HepG2 (cell line): ENCODE data around the gene STYK1. TPM values are rescaled to one million over a fixed set of nuclear protein-coding genes. Genes with fewer than 3 reads are reported as not detected.

Experiments
- ARID3A ChIP-seq: IDR thresholded peaks from 2 replicates; pipeline ENCODE4 v1.6.1; 2012; ENCODE audit warnings: low read depth, low read length, improper control_type of control experiment
- ATF2 ChIP-seq: sonication (generic); formaldehyde crosslinking; IDR thresholded peaks from 2 replicates; pipeline ENCODE4 v1.4.0; 2020; ENCODE audit warnings: missing genetic modification reagents
- BATF2 ChIP-seq: sonication (generic); formaldehyde crosslinking; IDR thresholded peaks from 2 replicates; pipeline ENCODE4 v1.8.0; 2022; ENCODE audit warnings: mild to moderate bottlenecking, missing genetic modification reagents, moderate library complexity
- FOXP1 ChIP-seq, 2 experiments: fragments of 450-650 bp in 1 of 2; IDR thresholded peaks; 2 replicates each; pipeline ENCODE4 v1.6.1; 2017 to 2018; ENCODE audit warnings: antibody characterized with exemption in 1 of 2
- HMG20B ChIP-seq: conservative IDR thresholded peaks from 2 replicates; pipeline ENCODE4 v1.6.1; 2016; ENCODE audit warnings: missing genetic modification reagents, missing compliant biosample characterization
- MAX ChIP-seq: IDR thresholded peaks from 2 replicates; pipeline ENCODE4 v1.6.1; 2012; ENCODE audit warnings: inconsistent platforms
- MIXL1 ChIP-seq: IDR thresholded peaks from 2 replicates; pipeline ENCODE4 v1.6.1; 2016
- PRMT3 ChIP-seq: sonication (generic); formaldehyde crosslinking; IDR thresholded peaks from 2 replicates; pipeline ENCODE4 v1.8.1; 2022; ENCODE audit warnings: low read depth, mild to moderate bottlenecking, moderate library complexity, missing genetic modification reagents, borderline replicate concordance
- SNRNP70 ChIP-seq: fragments of 200-400 bp; formaldehyde crosslinking; IDR thresholded peaks from 2 replicates; pipeline ENCODE4 v1.6.1; 2017; ENCODE audit warnings: mild to moderate bottlenecking, low read depth, low read length, moderate library complexity
- ZBTB20 ChIP-seq: sonication (generic); formaldehyde crosslinking; IDR thresholded peaks from 2 replicates; pipeline ENCODE4 v1.8.1; 2023; ENCODE audit warnings: missing genetic modification reagents, low read depth, mild to moderate bottlenecking, borderline replicate concordance
- ZBTB33 ChIP-seq: sonication (generic); formaldehyde crosslinking; IDR thresholded peaks from 2 replicates; pipeline ENCODE4 v1.4.0; 2020; ENCODE audit warnings: missing genetic modification reagents
- ZNF335 ChIP-seq: sonication (generic); formaldehyde crosslinking; IDR thresholded peaks from 2 replicates; pipeline ENCODE4 v1.4.0; 2020; ENCODE audit warnings: missing genetic modification reagents
- ZNF350 ChIP-seq: sonication (generic); formaldehyde crosslinking; IDR thresholded peaks from 2 replicates; pipeline ENCODE4 v1.4.0; 2020; ENCODE audit warnings: mild to moderate bottlenecking, low read depth, missing genetic modification reagents, borderline replicate concordance
- ZNF552 ChIP-seq: sonication (generic); formaldehyde crosslinking; IDR thresholded peaks from 2 replicates; pipeline ENCODE4 v1.9.0; 2022; ENCODE audit warnings: missing genetic modification reagents, mild to moderate bottlenecking, borderline replicate concordance
- ZSCAN9 ChIP-seq: IDR thresholded peaks from 2 replicates; pipeline ENCODE4 v1.6.1; 2016; ENCODE audit warnings: borderline replicate concordance
- ZXDC ChIP-seq: sonication (generic); formaldehyde crosslinking; IDR thresholded peaks from 2 replicates; pipeline ENCODE4 v1.5.0; 2020; ENCODE audit warnings: mild to moderate bottlenecking, missing genetic modification reagents
- polyA plus RNA-seq, 8 experiments: library from polyadenylated mRNA; depleted of rRNA in 3 of 8; stranded (reverse) in 7 of 8; unstranded in 1 of 8; fragments of >200 nt; fragmentation: Illumina TruSeq in 4 of 8; extraction: Trizol in 4 of 8; gene quantifications; 2 replicates each; pipeline versions ENCODE4 v1.2.1 to v1.2.3, GENCODE V29; 2011 to 2016; ENCODE audit warnings: low read depth in 4 of 8, missing spikeins in 1 of 8, mixed read lengths in 1 of 8; ENCODE audit not compliant: insufficient read depth in 1 of 8
- total RNA-seq, 5 experiments: library from RNA; depleted of rRNA; stranded (reverse); fragments of >200 nt; fragmentation: Illumina TruSeq; extraction: Trizol; gene quantifications; 2 replicates each; pipeline ENCODE4 v1.2.3, GENCODE V29; 2016; ENCODE audit warnings: low read depth in 1 of 5

STYK1 gene
- total and polyA plus RNA-seq, 2 of the 13 experiments (the other 11 are each of a cell fraction or from before 2014, with no cell fraction given) = not detected

- TF ChIP-seq ZBTB20 (CRISPR knock-in tag) (peak; percentile 53; the same call in 1 of the 2 replicates), PRMT3 (CRISPR knock-in tag) (no peak), ZNF350 (CRISPR knock-in tag) (peak; percentile 88), ATF2 (CRISPR knock-in tag) (peak; percentile 99), ZBTB33 (CRISPR knock-in tag) (no peak), ZNF335 (CRISPR knock-in tag) (peak; percentile 54; the same call in 1 of the 2 replicates), ZXDC (CRISPR knock-in tag) (no peak), BATF2 (CRISPR knock-in tag) (0 out of 2 replicates have a peak, but pooled peaks have one; percentile 43), HMG20B (CRISPR knock-in tag) (no peak), MIXL1 (CRISPR knock-in tag) (peak; percentile 71; the same call in 1 of the 2 replicates), ZSCAN9 (CRISPR knock-in tag) (peak; percentile 83; the same call in 1 of the 2 replicates), FOXP1 (IDR thresholded peaks at IDR 0.05) (no peak), FOXP1 (CRISPR knock-in tag; IDR thresholded peaks at IDR 0.05) (no peak), ARID3A (0 out of 2 replicates have a peak, but pooled peaks have one; percentile 5), SNRNP70 (no peak), ZNF552 (CRISPR knock-in tag) (no peak), MAX (peak; percentile 97)
Observed at GRCh38 chr12:10613349-10614055, 60.4 kb downstream of the STYK1 start, which contains the start of gene MAGOHB (continued).
